Lower leg skin (tissue), 4 donors: ENCODE data around the gene ERFL. TPM values are rescaled to one million over a fixed set of nuclear protein-coding genes. Genes with fewer than 3 reads are reported as not detected.

Source experiments
- DNase-seq, 2 donors: peaks; one replicate each; pipeline ENCODE4 v3.0.0-alpha.2; 2019; ENCODE audit warnings: low spot score in 2 of 2
- H3K4me3 ChIP-seq: fragments of 200-600 bp; sonication (generic); 2 replicates; pipeline ENCODE4 v1.5.1; 2017; ENCODE audit warnings: mild to moderate bottlenecking, low read depth; ENCODE audit not compliant: poor library complexity, severe bottlenecking
- CTCF ChIP-seq, 3 donors: fragments of 450-650 bp; IDR thresholded peaks; one replicate each; pipeline ENCODE4 v1.5.1; 2016; ENCODE audit warnings: antibody characterized with exemption in 3 of 3, mild to moderate bottlenecking in 3 of 3, moderate library complexity in 2 of 3
- POLR2A ChIP-seq, 2 donors: fragments of 450-650 bp; IDR thresholded peaks; one replicate each; pipeline ENCODE4 v1.6.1; 2016 to 2017; ENCODE audit warnings: antibody characterized with exemption in 2 of 2, mild to moderate bottlenecking in 1 of 2, moderate library complexity in 1 of 2
- WGBS, 2 donors: methylation state at CpG; one replicate each; pipeline ENCODE4 v1.1.5; 2018; 5-methylcytosine and 5-hydroxymethylcytosine counted together
- intact Hi-C: fragments of 100-400 bp; cut with DNase I; formaldehyde crosslinking; loops from one replicate; pipeline ENCODE4 v1.15.0; 2023; ENCODE audit warnings: low total_unique reads
- total RNA-seq, 4 donors: library from RNA; depleted of rRNA; stranded (reverse); fragments of >200 nt; gene quantifications; one replicate each; pipeline ENCODE4 v1.1.0, GENCODE V29; 2016

ERFL gene
- total RNA-seq, 4 donors from 2014 or later = 0.16 TPM; not detected in 3

DNA sequence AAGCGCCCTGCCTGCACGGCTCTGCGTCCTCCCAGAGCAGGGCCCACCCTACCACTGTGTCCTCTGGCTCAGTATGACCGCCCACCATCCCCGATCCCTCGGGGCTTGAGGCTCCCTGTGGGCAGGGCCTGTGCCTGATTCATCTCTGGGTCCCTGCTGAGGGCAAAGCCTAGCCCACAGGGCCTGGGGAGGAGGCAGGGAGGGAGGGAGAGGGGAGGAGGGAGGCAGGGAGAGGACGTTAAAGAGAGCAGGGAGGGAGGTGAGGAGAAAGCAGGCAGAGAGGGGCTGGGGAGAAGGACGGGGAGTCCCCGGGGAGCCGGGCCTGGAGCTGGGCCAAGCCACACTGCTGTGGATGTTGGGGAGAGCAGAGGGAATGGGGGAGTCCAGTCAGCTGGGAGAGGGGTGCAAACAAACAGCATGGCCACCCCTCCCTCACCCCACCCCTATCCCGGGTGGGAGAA is 4.0 kb upstream of the ERFL start:
- WGBS, 2 donors = 17 to 22% methylated on average over 9 to 11 of the region's 11 CpGs
- DNase-seq = no peak
- TF ChIP-seq POLR2A (IDR thresholded peaks at IDR 0.05) = no peak
- no peak for TF ChIP-seq CTCF (IDR thresholded peaks at IDR 0.05)
- intact Hi-C loops = no loop called here
- H3K4me3 ChIP-seq = no peak overlapping the region

DNA sequence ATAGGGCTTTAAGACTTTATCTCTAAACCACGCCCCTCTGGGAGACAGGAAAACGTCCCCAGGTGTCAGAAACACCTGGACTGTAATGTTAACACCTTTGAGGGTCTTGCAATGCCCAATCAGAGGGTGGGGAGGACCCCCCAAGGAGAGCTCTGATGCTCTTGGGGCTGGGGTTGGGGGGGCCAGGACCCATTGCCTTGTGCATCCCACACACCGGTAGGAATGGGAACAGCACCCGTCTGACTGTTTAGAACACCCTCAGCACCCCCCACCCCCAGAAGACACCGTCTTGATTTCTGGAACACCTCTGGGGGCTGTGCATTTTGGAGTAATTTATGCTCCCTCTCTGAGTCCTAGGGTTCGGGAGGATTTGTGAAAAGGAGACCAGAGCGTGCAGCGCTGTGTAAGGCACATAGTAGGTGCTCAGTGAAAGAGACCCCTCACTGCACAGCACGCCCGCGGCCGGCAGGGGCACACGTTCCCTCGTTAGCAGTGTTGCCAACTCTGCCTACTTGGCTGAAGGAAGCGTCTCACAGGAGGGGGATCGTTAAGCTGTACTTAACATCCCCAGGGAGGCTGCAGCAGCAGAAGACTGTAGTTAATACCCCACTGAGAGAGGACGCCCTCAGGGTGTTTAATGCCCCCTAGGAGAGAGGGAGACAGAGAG is 2.8 kb upstream of the ERFL start:
- no peak overlapping the region for H3K4me3 ChIP-seq
- no peak for TF ChIP-seq POLR2A (IDR thresholded peaks at IDR 0.05)
- no peak for TF ChIP-seq CTCF (IDR thresholded peaks at IDR 0.05)
- no peak for DNase-seq
- intact Hi-C loops = no loop called here
- 9 to 12% methylated on average over 17 of the region's 17 CpGs for WGBS, 2 donors

DNA sequence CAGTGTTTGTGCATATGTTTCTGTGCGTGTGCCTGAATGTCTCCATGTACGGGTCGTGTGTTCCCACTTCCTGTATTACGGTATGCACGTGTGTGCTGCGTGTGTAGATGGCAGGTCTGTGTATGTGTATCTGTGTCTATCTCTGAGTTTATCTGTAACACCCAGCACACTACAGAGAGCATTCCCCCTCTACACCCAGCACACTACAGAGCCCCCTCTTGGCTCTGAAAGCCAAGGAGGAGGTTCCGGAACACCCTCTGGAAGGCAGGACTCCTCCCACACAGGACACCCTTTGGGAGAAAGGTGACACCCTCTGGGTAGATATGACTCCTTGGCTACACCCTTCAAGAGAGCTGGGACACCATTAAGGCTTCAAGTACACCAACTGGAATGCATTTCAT is 2.1 kb upstream of the ERFL start:
- H3K4me3 ChIP-seq = no peak overlapping the region
- intact Hi-C loops = no loop called here
- 17 to 19% methylated on average over 7 of the region's 7 CpGs for WGBS, 2 donors
- DNase-seq = no peak
- no peak for TF ChIP-seq POLR2A (IDR thresholded peaks at IDR 0.05)
- TF ChIP-seq CTCF (IDR thresholded peaks at IDR 0.05) = no peak

- no peak overlapping the region for H3K4me3 ChIP-seq
- TF ChIP-seq POLR2A (IDR thresholded peaks at IDR 0.05) = no peak
- TF ChIP-seq CTCF (IDR thresholded peaks at IDR 0.05) = no peak
- 22 to 28% methylated on average over 14 of the region's 14 CpGs for WGBS, 2 donors
Observed at GRCh38 chr19:41929536-41930071, 1.4 kb upstream of the ERFL start.

GRCh38 chr19:41928754-41929535 is 696 bp upstream of the ERFL start:
- no peak overlapping the region for H3K4me3 ChIP-seq
- intact Hi-C loops = no loop called here
- no peak for TF ChIP-seq POLR2A (IDR thresholded peaks at IDR 0.05)
- TF ChIP-seq CTCF (IDR thresholded peaks at IDR 0.05) = no peak
- DNase-seq = no peak
- WGBS, 2 donors = 4 to 5% methylated on average over 28 to 29 of the region's 29 CpGs

More at GRCh38 chr19:41929536-41930071, 1.4 kb upstream of the ERFL start:
- no peak for DNase-seq
- intact Hi-C loops = no loop called here
